OCI-LY1 (cell line): ENCODE measurements around the gene MCF2L.

Experiments
- CTCF ChIP-seq: fragments of 200-600 bp; sonication (generic), shearing (Covaris generic); IDR thresholded peaks from 2 replicates; pipeline ENCODE4 v1.5.1; 2017; ENCODE audit warnings: mild to moderate bottlenecking, antibody characterized with exemption, low read length, moderate library complexity, mixed read lengths
- EZH2 ChIP-seq: fragments of 200-600 bp; sonication (generic), shearing (Covaris generic); IDR thresholded peaks from 2 replicates; pipeline ENCODE4 v1.8.0; 2017; ENCODE audit warnings: borderline replicate concordance, mixed run types, mild to moderate bottlenecking, antibody characterized with exemption, low read length, moderate library complexity, mixed read lengths

- TF ChIP-seq CTCF: no peak
- TF ChIP-seq EZH2: no peak
Measured at GRCh38 chr13:112997188-112998130, 28.4 kb downstream of the MCF2L start.
